Common myeloid progenitor, CD34-positive (primary cell): Measurements from ENCODE around the gene UBE3D.

Experiments used
- CTCF ChIA-PET: fragments of 350-600 bp; sonication (Branson Sonifier 250); formaldehyde crosslinking; loops from one replicate; lab custom pipeline; 2021; ENCODE audit warnings: antibody characterized with exemption; lab: Charles Lee
- POLR2A ChIA-PET: fragments of 350-600 bp; sonication (Branson Sonifier 250); formaldehyde crosslinking; loops from one replicate; lab custom pipeline; 2021; ENCODE audit warnings: antibody characterized with exemption; lab: Charles Lee
- DNase-seq, 3 donors: peaks; one replicate each; pipeline versions ENCODE4 v3.0.0 to v3.0.0-alpha.2; 2013
- H3K27ac ChIP-seq, 2 experiments: 1 replicate in 1 of 2; 2 replicates in 1 of 2; pipeline ENCODE4 v1.7.0; 2013; ENCODE audit warnings: inconsistent platforms in 2 of 2, low read length in 2 of 2, mild to moderate bottlenecking in 2 of 2, low read depth in 1 of 2, moderate library complexity in 1 of 2; ENCODE audit not compliant: severe bottlenecking in 2 of 2, insufficient read depth in 1 of 2, poor library complexity in 1 of 2
- H3K27me3 ChIP-seq, 5 experiments: replicated peaks in 2 of 5; 1 replicate in 3 of 5; 2 replicates in 2 of 5; pipeline versions ENCODE4 v1.6.1 to v1.7.0; 2013; ENCODE audit warnings: low read length in 4 of 5, mild to moderate bottlenecking in 2 of 5, moderate library complexity in 2 of 5, inconsistent platforms in 1 of 5; ENCODE audit not compliant: insufficient read depth in 5 of 5, control insufficient read depth in 4 of 5
- H3K36me3 ChIP-seq, 4 experiments: 1 replicate in 2 of 4; 2 replicates in 2 of 4; pipeline versions ENCODE4 v1.6.1 to v1.7.0; 2013; ENCODE audit warnings: low read length in 3 of 4, control low read depth in 1 of 4, mild to moderate bottlenecking in 1 of 4; ENCODE audit not compliant: control insufficient read depth in 4 of 4, insufficient read depth in 4 of 4
- H3K4me1 ChIP-seq, 4 experiments: 1 replicate in 3 of 4; 2 replicates in 1 of 4; pipeline versions ENCODE4 v1.6.1 to v1.7.1; 2013; ENCODE audit warnings: low read length in 3 of 4, mild to moderate bottlenecking in 3 of 4, control low read depth in 1 of 4, inconsistent platforms in 1 of 4, moderate library complexity in 1 of 4; ENCODE audit not compliant: control insufficient read depth in 4 of 4, insufficient read depth in 4 of 4; ENCODE audit errors: control extremely low read depth in 1 of 4
- H3K4me3 ChIP-seq, 7 experiments: 1 replicate in 4 of 7; 2 replicates in 3 of 7; pipeline versions ENCODE4 v1.5.1 to v1.7.0; 2013; ENCODE audit warnings: mild to moderate bottlenecking in 7 of 7, low read length in 6 of 7, moderate library complexity in 6 of 7, inconsistent platforms in 2 of 7, low read depth in 2 of 7, control low read depth in 1 of 7; ENCODE audit not compliant: insufficient read depth in 4 of 7, control insufficient read depth in 1 of 7; ENCODE audit errors: extremely low read depth in 1 of 7
- H3K9me3 ChIP-seq, 5 experiments: 1 replicate in 4 of 5; 2 replicates in 1 of 5; pipeline versions ENCODE4 v1.6.1 to v1.7.1; 2013; ENCODE audit warnings: low read length in 4 of 5, mild to moderate bottlenecking in 2 of 5, inconsistent platforms in 1 of 5, low read depth in 1 of 5, moderate library complexity in 1 of 5; ENCODE audit not compliant: control insufficient read depth in 4 of 5, insufficient read depth in 2 of 5; ENCODE audit errors: control extremely low read depth in 1 of 5
- WGBS: methylation state at CpG from one replicate; pipeline ENCODE4 v1.1.5; 2013; ENCODE audit not compliant: insufficient coverage; 5-methylcytosine and 5-hydroxymethylcytosine counted together

UBE3D gene

GRCh38 chr6:82921258-82921657 is 144.4 kb downstream of the UBE3D start:
- CTCF ChIA-PET: no interaction called here

GRCh38 chr6:82917346-82918064 is 148.1 kb downstream of the UBE3D start:
- ChIA-PET POLR2A (no interaction called here), CTCF (interaction anchor here (0.8 kb wide), 1 partner anchor 256 kb away, joined by 3 read pairs; no protein-coding TSS in a partner anchor)
- Histone ChIP-seq H3K4me3 (no peak overlapping the region), H3K4me1 (no peaks in the 10 kb centered on the region), H3K27ac (no peak overlapping the region), H3K27me3 (no peaks in the 10 kb centered on the region), H3K36me3 (peaks cover 0 to 2% (median 0%) of the 10 kb centered on the region in 4 experiments), H3K9me3 (peaks cover 0 to 10% (median 4%) of the 10 kb centered on the region in 5 experiments)
- WGBS: 98% methylated on average over 6 of the region's 6 CpGs
- DNase-seq: no peak

More at GRCh38 chr6:82921258-82921657, 144.4 kb downstream of the UBE3D start:
- Histone ChIP-seq H3K27ac (no peak overlapping the region), H3K4me3 (no peak overlapping the region), H3K9me3 (peaks cover 0 to 10% (median 4%) of the 10 kb centered on the region in 5 experiments), H3K4me1 (no peaks in the 10 kb centered on the region), H3K36me3 (peaks cover 0 to 2% (median 0%) of the 10 kb centered on the region in 4 experiments), H3K27me3 (no peaks in the 10 kb centered on the region)
- POLR2A ChIA-PET: no interaction called here
- WGBS: no CpG with 5 or more reads among the region's 1 CpG
- no peak for DNase-seq

- H3K27ac ChIP-seq: no peak overlapping the region
- ChIA-PET CTCF (interaction anchor here (1.0 kb wide), 1 partner anchor 142 kb away, joined by 3 read pairs; no protein-coding TSS in a partner anchor), POLR2A (no interaction called here)
- peaks cover 0 to 10% (median 4%) of the 10 kb centered on the region in 5 experiments for H3K9me3 ChIP-seq
- no peaks in the 10 kb centered on the region for H3K4me1 ChIP-seq
- H3K36me3 ChIP-seq: peaks cover 0 to 2% (median 0%) of the 10 kb centered on the region in 4 experiments
- no peak overlapping the region for H3K4me3 ChIP-seq
- no peak for DNase-seq
- no peaks in the 10 kb centered on the region for H3K27me3 ChIP-seq
These were observed 150.0 kb downstream of the UBE3D start for GRCh38 chr6:82915666-82916065.

GRCh38 chr6:82914511-82914910 is 151.1 kb downstream of the UBE3D start:
- CTCF ChIA-PET: no interaction called here
- POLR2A ChIA-PET: interaction anchor here (0.5 kb wide), 1 partner anchor 14 kb away, joined by 3 read pairs; no protein-coding TSS in a partner anchor
- no peak for DNase-seq
- peaks cover 0 to 10% (median 4%) of the 10 kb centered on the region in 5 experiments for H3K9me3 ChIP-seq
- 20% methylated on average over 1 of the region's 4 CpGs for WGBS
- H3K4me1 ChIP-seq: no peaks in the 10 kb centered on the region
- no peaks in the 10 kb centered on the region for H3K27me3 ChIP-seq
- no peaks in the 10 kb centered on the region for H3K36me3 ChIP-seq
- H3K27ac ChIP-seq: no peak overlapping the region
- H3K4me3 ChIP-seq: no peak overlapping the region

GRCh38 chr6:82910820-82911219 is 154.8 kb downstream of the UBE3D start:
- Histone ChIP-seq H3K9me3 (no peaks in the 10 kb centered on the region), H3K27ac (no peak overlapping the region), H3K4me1 (peaks cover 0 to 2% (median 0%) of the 10 kb centered on the region in 4 experiments), H3K4me3 (no peak overlapping the region), H3K27me3 (no peaks in the 10 kb centered on the region), H3K36me3 (no peaks in the 10 kb centered on the region)
- CTCF ChIA-PET: no interaction called here
- POLR2A ChIA-PET: no interaction called here
- DNase-seq: no peak

GRCh38 chr6:82910395-82910794 is 155.2 kb downstream of the UBE3D start:
- Histone ChIP-seq H3K27ac (no peak overlapping the region), H3K27me3 (no peaks in the 10 kb centered on the region), H3K9me3 (no peaks in the 10 kb centered on the region), H3K36me3 (no peaks in the 10 kb centered on the region), H3K4me3 (no peak overlapping the region), H3K4me1 (peaks cover 0 to 2% (median 0%) of the 10 kb centered on the region in 4 experiments)
- ChIA-PET POLR2A (no interaction called here), CTCF (no interaction called here)
- DNase-seq: no peak
- 100% methylated on average over 1 of the region's 1 CpG for WGBS

- WGBS: 100% methylated on average over 3 of the region's 3 CpGs
These were observed 156.1 kb downstream of the UBE3D start for GRCh38 chr6:82909551-82909950.

More at GRCh38 chr6:82909551-82909950, 156.1 kb downstream of the UBE3D start:
- no peak for DNase-seq
- Histone ChIP-seq H3K4me1 (peaks cover 0 to 2% (median 0%) of the 10 kb centered on the region in 4 experiments), H3K9me3 (no peaks in the 10 kb centered on the region), H3K27me3 (no peaks in the 10 kb centered on the region), H3K4me3 (no peak overlapping the region), H3K27ac (no peak overlapping the region), H3K36me3 (no peaks in the 10 kb centered on the region)
- CTCF ChIA-PET: no interaction called here
- POLR2A ChIA-PET: no interaction called here
